HepG2 (cell line): ENCODE results near the gene BAZ1B. TPM values are rescaled to one million over a fixed set of nuclear protein-coding genes. Genes with fewer than 3 reads are reported as not detected.

Source experiments
- ATF7-NPFF ChIP-seq: sonication (generic); formaldehyde crosslinking; IDR thresholded peaks from 2 replicates; pipeline ENCODE4 v1.8.1; 2023; ENCODE audit warnings: mild to moderate bottlenecking, low read depth, missing genetic modification reagents, moderate library complexity
- DR1 ChIP-seq: sonication (generic); formaldehyde crosslinking; IDR thresholded peaks from 2 replicates; pipeline ENCODE4 v1.8.0; 2021; ENCODE audit warnings: mild to moderate bottlenecking, missing genetic modification reagents, inconsistent platforms
- DRAP1 ChIP-seq: IDR thresholded peaks from 2 replicates; pipeline ENCODE4 v1.6.1; 2016; ENCODE audit warnings: missing genetic modification reagents, missing compliant biosample characterization
- ETV6 ChIP-seq: sonication (generic); formaldehyde crosslinking; conservative IDR thresholded peaks from 2 replicates; pipeline ENCODE4 v1.4.0; 2020; ENCODE audit warnings: missing genetic modification reagents
- FOXO1 ChIP-seq: sonication (generic); formaldehyde crosslinking; IDR thresholded peaks from 2 replicates; pipeline ENCODE4 v1.4.0; 2020; ENCODE audit warnings: missing genetic modification reagents
- GATAD2A ChIP-seq: IDR thresholded peaks from 2 replicates; pipeline ENCODE4 v1.6.1; 2016
- HOXA5 ChIP-seq: sonication (generic); formaldehyde crosslinking; IDR thresholded peaks from 2 replicates; pipeline ENCODE4 v1.4.0; 2020; ENCODE audit warnings: missing genetic modification reagents
- KDM2A ChIP-seq: sonication (generic); formaldehyde crosslinking; IDR thresholded peaks from 2 replicates; pipeline ENCODE4 v1.4.0; 2020; ENCODE audit warnings: low read depth, missing genetic modification reagents, borderline replicate concordance
- MXD4 ChIP-seq: IDR thresholded peaks from 2 replicates; pipeline ENCODE4 v1.6.1; 2016; ENCODE audit warnings: mild to moderate bottlenecking, missing biosample characterization, missing genetic modification reagents
- NCOA1 ChIP-seq: sonication (generic); formaldehyde crosslinking; IDR thresholded peaks from 2 replicates; pipeline ENCODE4 v1.9.0; 2021; ENCODE audit warnings: missing genetic modification reagents
- NFE2L2 ChIP-seq: fragments of 150-350 bp; IDR thresholded peaks from 2 replicates; pipeline ENCODE4 v1.6.1; 2014; ENCODE audit warnings: low read length
- PAWR ChIP-seq: sonication (generic); formaldehyde crosslinking; IDR thresholded peaks from 2 replicates; pipeline ENCODE4 v1.4.0; 2020; ENCODE audit warnings: missing genetic modification reagents, mild to moderate bottlenecking, borderline replicate concordance
- PRDM15 ChIP-seq: sonication (generic); formaldehyde crosslinking; IDR thresholded peaks from 2 replicates; pipeline ENCODE4 v1.4.0; 2020; ENCODE audit warnings: missing genetic modification reagents
- ZBED4 ChIP-seq: sonication (generic); formaldehyde crosslinking; IDR thresholded peaks from 2 replicates; pipeline ENCODE4 v1.4.0; 2020; ENCODE audit warnings: missing genetic modification reagents, borderline replicate concordance
- ZNF10 ChIP-seq: sonication (generic); formaldehyde crosslinking; IDR thresholded peaks from 2 replicates; pipeline ENCODE4 v1.4.0; 2020; ENCODE audit warnings: mild to moderate bottlenecking, low read depth, missing genetic modification reagents, borderline replicate concordance
- ZNF136 ChIP-seq: sonication (generic); formaldehyde crosslinking; IDR thresholded peaks from 2 replicates; pipeline ENCODE4 v1.8.1; 2022; ENCODE audit warnings: low read depth, mild to moderate bottlenecking, moderate library complexity, missing genetic modification reagents
- ZNF280B ChIP-seq: sonication (generic); formaldehyde crosslinking; IDR thresholded peaks from 2 replicates; pipeline ENCODE4 v1.5.0; 2020; ENCODE audit warnings: missing genetic modification reagents, mild to moderate bottlenecking, borderline replicate concordance
- ZNF496 ChIP-seq: sonication (generic); formaldehyde crosslinking; IDR thresholded peaks from 2 replicates; pipeline ENCODE4 v1.8.1; 2023; ENCODE audit warnings: mild to moderate bottlenecking, moderate library complexity, missing genetic modification reagents; ENCODE audit not compliant: insufficient replicate concordance
- polyA plus RNA-seq, 8 experiments: library from polyadenylated mRNA; depleted of rRNA in 3 of 8; stranded (reverse) in 7 of 8; unstranded in 1 of 8; fragments of >200 nt; fragmentation: Illumina TruSeq in 4 of 8; extraction: Trizol in 4 of 8; gene quantifications; 2 replicates each; pipeline versions ENCODE4 v1.2.1 to v1.2.3, GENCODE V29; 2011 to 2016; ENCODE audit warnings: low read depth in 4 of 8, missing spikeins in 1 of 8, mixed read lengths in 1 of 8; ENCODE audit not compliant: insufficient read depth in 1 of 8
- total RNA-seq, 5 experiments: library from RNA; depleted of rRNA; stranded (reverse); fragments of >200 nt; fragmentation: Illumina TruSeq; extraction: Trizol; gene quantifications; 2 replicates each; pipeline ENCODE4 v1.2.3, GENCODE V29; 2016; ENCODE audit warnings: low read depth in 1 of 5

Gene BAZ1B
- total and polyA plus RNA-seq, 2 of the 13 experiments (the other 11 are each of a cell fraction or from before 2014, with no cell fraction given): 18.6 to 69.4 TPM

- 0 out of 2 replicates have a peak, but pooled peaks have one; percentile 30 for TF ChIP-seq ZNF136 (CRISPR knock-in tag)
- no peak for TF ChIP-seq FOXO1 (CRISPR knock-in tag)
- TF ChIP-seq ATF7-NPFF: no peak; the same call in none of the 2 replicates
- TF ChIP-seq MXD4 (CRISPR knock-in tag): peak; percentile 71; the same call in 1 of the 2 replicates
- peak; percentile 42 for TF ChIP-seq GATAD2A
- peak; percentile 46 for TF ChIP-seq DR1 (CRISPR knock-in tag)
- no peak for TF ChIP-seq ZNF496 (CRISPR knock-in tag)
- no peak for TF ChIP-seq ZNF10
- 0 out of 2 replicates have a peak, but pooled peaks have one; percentile 18 for TF ChIP-seq PRDM15 (CRISPR knock-in tag)
- no peak; the same call in 1 of the 2 replicates for TF ChIP-seq ZNF280B (CRISPR knock-in tag)
- TF ChIP-seq KDM2A (CRISPR knock-in tag): peak; percentile 80; the same call in 1 of the 2 replicates
- peak; percentile 15; the same call in 1 of the 2 replicates for TF ChIP-seq ZBED4
- TF ChIP-seq ETV6 (CRISPR knock-in tag): peak; percentile 1; the same call in 1 of the 2 replicates
- no peak for TF ChIP-seq NFE2L2
- peak; percentile 79 for TF ChIP-seq HOXA5 (CRISPR knock-in tag)
- TF ChIP-seq NCOA1 (CRISPR knock-in tag): no peak
- TF ChIP-seq PAWR (CRISPR knock-in tag): no peak
- TF ChIP-seq DRAP1 (CRISPR knock-in tag): peak; percentile 73
Observed at GRCh38 chr7:73522105-73522872, at the start of gene BAZ1B (continued).
